RKO (cell line): ENCODE measurements around the gene DHTKD1.

Source experiments
- DNase-seq: peaks from one replicate; pipeline ENCODE4 v3.0.0-alpha.2; 2016; ENCODE audit warnings: low spot score

Gene DHTKD1, protein sequence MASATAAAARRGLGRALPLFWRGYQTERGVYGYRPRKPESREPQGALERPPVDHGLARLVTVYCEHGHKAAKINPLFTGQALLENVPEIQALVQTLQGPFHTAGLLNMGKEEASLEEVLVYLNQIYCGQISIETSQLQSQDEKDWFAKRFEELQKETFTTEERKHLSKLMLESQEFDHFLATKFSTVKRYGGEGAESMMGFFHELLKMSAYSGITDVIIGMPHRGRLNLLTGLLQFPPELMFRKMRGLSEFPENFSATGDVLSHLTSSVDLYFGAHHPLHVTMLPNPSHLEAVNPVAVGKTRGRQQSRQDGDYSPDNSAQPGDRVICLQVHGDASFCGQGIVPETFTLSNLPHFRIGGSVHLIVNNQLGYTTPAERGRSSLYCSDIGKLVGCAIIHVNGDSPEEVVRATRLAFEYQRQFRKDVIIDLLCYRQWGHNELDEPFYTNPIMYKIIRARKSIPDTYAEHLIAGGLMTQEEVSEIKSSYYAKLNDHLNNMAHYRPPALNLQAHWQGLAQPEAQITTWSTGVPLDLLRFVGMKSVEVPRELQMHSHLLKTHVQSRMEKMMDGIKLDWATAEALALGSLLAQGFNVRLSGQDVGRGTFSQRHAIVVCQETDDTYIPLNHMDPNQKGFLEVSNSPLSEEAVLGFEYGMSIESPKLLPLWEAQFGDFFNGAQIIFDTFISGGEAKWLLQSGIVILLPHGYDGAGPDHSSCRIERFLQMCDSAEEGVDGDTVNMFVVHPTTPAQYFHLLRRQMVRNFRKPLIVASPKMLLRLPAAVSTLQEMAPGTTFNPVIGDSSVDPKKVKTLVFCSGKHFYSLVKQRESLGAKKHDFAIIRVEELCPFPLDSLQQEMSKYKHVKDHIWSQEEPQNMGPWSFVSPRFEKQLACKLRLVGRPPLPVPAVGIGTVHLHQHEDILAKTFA

DNA sequence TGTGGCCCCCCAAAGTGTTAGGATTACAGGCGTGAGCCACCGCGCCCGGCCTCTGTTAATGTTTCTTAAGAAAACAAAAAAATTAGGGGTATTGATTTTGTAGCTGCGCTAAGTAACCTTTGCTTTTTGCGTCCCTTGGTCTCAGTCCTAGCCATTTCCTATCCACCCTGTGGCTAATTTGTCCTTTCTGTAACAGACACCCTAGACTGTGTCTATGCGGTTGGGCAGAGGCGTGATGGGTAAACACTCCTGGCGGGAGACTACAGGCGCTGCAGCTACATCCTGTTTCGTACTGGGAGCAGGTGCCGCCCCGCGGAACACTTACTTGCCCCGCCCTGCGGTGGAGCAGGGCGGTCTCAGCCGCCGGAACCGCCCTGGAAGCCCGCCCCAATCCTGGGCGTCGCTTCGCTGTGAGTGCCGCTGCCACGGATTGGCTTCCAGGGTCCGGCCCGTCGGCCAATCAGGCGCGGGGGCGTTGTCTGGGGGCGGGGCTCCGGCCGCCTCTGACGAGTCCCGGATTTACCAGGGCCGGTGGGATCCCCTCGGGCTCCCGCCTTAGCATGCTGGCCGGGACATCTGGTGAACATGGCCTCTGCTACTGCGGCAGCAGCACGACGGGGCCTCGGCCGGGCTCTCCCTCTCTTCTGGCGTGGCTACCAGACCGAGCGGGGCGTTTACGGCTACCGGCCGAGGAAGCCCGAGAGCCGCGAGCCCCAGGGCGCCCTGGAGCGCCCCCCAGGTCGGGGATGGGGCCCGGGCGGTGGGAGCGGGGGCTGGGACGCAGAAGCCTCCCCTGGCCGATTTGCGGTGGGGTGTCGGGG is at the start of gene DHTKD1:
Gene DHTKD1, plus strand, starts transcription at position 506 of the 821 bp plus-strand sequence. Its CDS starts 80 bp downstream, at position 586.
- peak; percentile 100 for DNase-seq

DNA sequence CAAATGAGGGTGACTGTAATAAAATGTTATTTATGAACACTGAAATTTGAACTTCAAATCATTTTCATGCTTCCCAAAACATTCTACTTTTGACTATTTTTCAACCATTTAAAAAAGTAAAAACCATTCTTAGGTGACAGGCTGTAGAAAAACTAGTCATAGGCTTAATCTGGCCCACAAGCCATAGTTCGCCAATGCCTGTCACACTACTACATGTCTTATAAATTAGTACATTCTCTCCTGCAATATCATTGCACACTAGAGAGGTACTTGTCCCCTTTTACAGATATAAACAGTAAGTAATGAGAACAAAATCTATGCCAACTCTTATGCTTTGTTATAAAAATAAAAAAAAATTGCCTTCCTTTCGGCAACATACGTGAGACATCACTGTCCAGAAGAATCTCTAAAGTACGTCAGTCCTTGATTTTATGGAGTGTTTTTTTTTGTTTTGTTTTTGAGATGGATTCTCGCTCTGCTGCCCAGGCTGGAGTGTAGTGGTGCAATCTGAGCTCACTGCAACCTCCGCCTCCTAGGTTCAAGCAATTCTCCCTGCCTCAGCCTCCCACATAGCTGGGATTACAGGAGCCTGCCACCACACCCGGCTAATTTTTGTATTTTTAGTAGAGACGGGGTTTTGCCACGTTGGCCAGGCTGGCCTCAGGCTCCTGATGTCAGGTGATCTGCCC is 49.3 kb upstream of the DHTKD1 start:
- DNase-seq = no peak

DNA sequence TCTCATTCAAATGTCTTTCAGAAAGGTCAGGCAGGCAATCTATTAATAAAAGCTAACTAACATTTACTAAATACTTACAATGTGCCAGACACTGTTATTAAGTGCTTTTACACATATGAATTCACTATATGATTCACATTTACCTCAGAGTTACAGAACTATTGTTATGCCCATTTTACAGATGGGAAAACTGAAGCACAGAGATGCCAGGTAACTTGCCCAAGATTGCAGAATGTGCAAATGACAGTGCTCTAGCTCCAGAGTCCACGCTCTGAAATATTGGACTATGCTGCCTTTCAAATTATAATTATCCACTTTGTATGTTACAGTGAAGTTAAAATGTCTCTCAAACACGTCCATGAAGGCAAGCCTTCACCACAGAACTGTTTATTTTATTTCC is 48.2 kb upstream of the DHTKD1 start:
- no peak for DNase-seq

DNA sequence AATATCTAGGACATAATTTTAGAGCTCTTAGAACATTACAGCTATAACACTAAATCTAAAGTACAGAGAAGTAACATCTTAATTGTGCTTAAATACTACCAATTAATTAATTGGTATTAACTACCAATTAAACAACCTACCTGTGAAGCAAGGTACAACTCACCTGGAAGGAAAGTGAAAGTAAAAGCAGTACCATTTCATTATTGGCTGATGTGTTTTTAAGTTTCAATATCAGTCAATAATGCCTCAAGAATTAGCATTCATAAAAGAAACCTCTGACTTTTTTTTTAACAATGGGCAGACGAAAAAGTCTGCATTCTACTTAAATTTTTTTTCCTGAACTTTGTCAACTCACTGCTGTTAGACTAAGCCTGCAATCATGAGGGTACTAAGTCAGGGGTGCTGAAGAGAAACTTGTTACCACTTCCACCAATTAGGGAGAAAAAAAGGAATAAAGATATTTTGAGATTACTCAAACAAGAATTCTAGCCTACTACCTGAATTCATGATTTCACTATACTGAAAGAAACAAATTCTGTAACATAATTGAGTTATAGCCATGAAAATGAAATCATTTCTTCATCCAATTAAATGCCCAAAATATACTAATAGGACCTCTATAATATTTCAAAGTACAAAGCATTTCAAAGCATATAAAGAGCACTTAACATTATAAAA is 46.0 kb upstream of the DHTKD1 start:
- DNase-seq = no peak

DNA sequence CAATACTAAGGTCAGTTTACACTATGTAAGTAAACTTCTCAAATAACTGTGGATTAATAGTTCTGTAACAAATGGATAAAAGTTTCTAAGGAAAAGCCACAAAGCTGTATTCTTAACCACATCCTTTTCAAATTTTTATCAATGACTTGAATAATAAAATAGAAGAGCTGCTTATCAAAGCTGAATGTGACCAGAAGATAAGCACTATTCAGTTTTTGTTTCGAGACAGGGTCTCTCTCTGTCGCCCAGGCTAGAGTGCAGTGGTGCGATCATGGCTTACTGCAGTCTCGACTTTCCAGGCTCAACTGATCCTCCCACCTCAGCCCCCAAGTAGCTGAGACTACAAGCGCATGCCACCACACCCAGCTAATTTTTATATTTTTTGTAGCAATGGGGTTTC is 43.2 kb upstream of the DHTKD1 start:
- DNase-seq = no peak

DNA sequence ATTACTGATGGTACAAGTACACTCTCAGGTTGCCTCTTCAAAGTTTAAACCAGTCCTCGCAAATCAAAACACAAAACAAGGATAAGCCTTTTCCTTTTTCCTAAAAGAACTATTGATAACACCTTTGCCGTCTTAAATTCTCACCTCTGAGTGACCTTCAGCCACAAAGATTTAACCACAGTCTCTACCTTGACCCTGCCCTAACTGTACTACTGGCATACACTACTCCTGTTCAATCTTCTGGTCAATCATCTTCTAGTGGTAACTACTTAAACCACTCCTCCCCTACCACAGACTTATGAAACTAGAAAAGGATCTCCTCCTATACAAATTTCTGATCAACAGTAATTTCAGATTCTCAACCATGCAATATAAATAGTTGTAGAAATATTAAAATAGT is 41.2 kb upstream of the DHTKD1 start:
- no peak for DNase-seq

DNA sequence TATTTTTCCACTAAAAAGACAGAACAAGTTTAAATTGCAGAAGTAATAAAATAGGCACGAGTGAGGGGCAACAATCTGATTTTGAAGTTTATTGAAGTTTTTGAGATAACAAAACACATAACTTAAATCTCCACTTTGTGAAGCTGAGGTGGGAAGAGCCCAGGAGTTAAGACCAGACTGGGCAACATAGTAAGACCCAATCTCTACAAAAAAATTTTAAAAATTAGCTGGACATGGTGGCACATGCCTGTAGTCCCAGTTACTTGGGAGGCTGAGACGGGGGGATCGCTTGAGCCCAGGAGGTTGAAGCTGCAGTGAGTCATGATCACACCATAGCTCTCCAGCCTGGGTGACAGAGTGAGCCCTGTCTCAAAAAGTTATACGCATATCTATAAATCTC is 37.4 kb upstream of the DHTKD1 start:
- no peak for DNase-seq

DNA sequence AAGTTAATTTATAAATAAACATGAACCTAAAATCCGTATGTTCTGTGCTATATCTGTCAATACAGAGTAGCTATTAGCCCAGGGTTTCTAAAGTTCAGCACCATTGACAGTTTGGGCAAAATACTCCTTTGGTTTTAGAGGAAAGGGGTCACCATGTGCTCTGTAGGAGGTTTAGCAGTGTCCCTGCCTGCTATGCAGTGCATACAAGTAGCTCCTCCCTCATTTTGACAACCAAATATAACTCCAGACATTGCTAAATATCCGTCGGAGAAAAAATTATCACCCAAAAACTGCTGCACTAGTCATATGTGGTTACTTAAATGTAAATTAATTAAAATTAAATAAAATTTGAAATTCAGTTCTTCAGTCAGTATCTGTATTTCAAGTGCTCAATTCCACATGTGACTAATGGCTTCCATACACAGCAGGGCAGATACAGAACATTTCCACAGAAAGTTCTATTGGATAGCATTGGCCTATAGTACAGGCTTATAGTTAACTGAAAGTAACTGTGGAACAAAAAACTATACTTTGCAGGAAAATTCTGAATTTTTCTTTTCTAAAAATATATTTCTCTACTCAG is 32.6 kb upstream of the DHTKD1 start:
- no peak for DNase-seq

DNA sequence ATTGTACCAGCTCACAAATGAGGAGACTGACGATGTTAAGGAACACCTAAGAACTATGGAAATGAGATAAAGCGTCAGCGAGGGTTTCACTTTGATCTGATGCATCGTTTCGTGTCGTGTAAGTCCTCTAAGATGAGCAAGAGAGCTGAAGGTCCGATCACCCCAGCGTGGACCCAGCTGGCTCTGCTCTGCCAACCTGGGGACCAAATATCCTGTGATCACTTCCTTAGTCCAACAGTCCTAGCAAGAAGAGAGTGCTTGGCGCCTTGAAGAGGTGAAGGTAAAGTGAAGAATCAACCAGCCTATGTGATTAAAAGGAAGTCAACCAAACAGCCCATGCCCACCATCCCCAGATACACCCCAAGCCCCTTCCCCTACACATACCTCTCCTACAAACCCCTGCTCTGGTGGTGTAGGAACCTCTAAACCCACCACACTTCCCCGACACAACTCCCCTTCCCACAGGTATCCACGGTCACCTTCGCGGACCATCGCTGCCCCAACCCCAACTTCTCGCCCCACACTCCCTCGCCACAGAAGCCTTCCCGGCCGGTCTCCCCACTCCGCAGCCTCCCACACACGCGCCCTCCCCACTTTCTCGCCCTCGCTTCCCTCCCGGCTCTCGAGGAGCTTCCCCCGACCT is 26.9 kb upstream of the DHTKD1 start:
- DNase-seq = peak; percentile 87

DNA sequence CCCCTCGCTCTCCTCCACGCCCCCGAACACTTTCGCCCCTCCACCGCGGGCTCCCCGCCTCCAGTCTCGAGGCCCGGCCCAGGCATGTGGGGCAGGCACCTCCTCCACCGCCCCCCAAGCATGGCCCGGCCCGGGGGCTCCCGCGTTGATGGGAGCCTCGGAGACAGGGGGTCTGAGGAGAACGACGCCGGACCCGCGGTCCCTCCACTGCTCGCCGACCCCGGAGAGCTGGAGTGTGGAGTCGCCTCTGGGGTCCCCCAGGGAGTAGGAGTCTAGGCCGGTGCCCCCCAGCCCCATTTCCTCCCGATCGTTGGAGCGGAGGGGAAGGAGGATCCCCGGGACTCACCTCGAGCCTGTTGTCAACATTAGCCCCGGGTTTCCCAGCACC is 26.4 kb upstream of the DHTKD1 start:
- DNase-seq = peak; percentile 26

DNA sequence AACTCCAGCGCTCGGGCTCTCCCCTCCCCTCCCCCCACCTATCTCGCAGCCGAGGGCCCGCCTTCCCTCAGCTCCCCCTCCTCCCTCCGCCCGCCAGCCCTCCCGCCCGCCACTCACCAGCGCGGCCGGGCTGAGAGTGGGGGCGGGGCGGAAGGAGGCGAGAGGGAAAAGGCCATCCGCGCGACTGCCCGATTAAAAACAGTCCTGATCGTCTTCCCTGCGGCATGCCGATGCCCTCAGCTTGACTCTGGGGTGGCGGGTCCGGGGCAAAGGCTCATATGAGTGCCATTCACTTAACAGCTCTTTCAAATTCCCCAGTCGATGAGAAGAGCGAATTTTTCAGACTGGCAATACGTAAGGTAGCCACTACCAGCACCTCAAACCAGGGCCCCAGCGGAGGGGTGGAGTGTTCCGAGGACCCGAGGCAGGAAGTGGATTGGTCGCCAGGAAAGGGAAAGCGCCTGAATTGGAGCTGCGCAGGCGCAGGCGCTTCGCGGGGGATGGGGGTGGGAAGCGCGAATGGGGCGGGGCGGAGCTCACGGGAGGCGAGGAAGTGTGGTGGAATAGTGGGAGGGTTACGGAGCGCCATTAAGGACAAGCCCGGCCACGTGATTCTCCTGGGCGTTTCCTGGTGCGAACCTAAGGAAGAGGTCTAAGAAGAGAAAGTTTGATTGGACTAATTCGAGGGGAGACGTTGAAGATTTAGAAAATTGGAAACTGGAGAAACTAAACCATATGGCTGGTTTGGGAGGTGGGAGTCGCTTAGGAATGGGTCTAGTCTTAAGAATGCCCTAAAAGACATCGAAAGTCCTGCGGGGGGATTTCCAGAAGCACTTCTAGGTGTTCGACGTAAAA is 25.7 kb upstream of the DHTKD1 start, which contains the start of gene UPF2:
Gene UPF2, minus strand, starts transcription at position 13 of the 855 bp plus-strand sequence. CDS start 7,386 bp downstream, outside the sequence.
- peak; percentile 99 for DNase-seq

DNA sequence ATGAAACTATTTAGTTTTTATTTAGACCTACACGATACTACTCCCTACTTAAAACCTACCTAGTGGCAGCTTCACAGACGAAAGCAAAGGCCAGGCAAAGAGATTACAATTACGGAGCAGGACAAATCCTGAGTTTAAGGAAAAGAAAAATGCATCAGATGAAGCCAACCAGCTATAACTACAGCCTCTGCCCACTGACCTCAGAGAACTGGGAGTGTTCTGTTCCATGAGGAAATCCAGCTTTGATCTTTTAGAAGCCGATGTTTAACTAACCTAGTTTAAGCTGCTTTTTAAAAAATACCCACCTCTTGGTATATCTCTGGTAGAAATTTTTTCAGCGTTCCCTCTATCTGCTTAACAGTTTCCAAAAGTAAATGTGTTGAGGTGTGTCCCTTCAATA is 23.2 kb upstream of the DHTKD1 start:
- no peak for DNase-seq

DNA sequence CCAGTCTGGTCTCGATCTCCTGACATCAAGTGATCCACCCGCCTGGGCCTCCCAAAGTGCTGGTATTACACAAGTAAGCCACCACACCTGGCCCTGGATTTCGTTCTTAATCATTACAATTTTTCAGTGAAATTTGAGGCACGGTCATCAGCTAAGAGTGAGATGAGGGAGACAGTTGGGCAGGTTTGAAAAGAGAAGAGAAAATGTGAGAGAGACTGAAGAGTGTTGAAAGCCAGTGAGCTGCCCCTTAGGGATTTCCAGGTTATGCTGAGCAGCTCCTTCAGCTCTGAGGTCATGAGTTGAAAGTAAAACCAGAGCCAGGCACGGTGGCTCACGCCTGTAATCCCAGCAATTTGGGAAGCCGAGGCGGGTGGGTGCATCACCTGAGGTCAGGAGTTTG is 20.2 kb upstream of the DHTKD1 start:
- no peak for DNase-seq

DNA sequence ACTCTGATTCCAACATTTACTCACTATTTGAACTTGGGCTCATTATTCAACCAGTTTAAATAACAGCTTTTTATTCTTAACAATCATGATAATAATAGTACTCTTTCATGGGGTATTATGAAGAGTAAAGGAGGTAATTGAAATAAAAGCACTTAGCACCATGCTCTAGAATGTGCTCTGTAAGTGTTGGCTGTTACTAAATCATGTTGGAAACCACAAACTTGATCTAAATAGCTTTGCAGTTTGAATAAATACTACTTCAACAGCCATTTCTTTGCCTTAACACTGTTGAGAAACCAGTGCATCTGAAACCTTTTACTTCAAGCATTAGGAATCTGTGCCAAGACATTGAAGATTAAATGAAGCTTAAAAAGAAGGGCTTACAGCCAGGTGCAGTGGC is 18.2 kb upstream of the DHTKD1 start:
- DNase-seq = no peak

DNA sequence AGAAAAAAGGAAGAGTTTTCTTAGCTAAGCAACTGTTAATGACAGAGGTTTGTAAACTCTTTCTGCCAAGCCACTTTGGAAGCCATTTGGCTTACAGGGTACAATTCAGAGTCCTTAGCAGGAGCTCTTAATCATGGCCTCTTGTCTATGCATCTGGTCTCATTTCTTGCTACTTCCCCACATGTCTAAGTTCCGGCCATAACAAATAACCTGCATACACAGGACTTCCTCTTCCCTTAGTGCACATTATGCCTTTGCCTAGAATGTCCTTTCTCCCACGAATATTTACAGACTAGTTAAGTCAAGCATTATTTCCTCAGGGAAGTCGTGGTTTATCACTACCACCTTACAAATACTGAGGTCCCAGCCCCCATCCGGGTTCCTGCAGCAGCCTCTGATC is 17.5 kb upstream of the DHTKD1 start:
- no peak for DNase-seq

DNA sequence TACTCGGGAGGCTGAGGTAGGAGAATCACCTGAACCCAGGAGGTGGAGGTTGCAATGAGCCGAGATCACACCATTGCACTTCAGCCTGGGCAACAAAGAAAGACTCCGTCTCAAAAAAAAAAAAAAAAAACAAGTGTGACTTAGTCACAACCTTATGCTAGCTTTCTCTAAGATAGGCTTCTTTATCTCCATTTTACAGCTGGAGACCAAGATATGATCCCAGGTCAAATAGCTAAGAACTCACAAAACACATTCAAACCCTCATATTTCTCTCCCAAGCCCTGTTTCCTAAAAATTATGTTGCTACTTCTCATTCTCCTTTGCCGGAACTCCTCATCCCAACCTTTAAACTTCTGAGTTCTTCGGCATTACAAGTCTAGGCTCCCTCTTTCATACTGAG is 13.0 kb upstream of the DHTKD1 start:
- no peak for DNase-seq

DNA sequence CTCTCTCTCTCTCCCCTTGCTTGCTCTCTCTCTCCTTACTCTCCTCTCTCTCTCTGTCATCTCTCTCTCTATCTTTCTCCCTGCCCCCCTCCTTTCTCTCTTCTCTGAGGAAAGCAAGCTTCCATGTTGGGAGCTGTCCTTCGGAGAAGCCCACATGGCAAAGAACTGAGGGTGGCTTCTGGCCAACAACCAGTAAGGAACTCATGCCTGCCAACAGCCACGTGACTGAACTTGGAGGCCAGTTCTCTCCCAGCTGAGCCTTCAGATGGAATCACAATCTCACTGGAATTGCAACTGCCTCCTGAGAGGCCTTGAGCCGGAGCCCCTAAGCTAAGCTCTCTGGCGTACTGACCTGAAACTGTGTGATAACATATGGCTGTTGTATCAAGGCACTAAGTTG is 12.0 kb upstream of the DHTKD1 start:
- no peak for DNase-seq

DNA sequence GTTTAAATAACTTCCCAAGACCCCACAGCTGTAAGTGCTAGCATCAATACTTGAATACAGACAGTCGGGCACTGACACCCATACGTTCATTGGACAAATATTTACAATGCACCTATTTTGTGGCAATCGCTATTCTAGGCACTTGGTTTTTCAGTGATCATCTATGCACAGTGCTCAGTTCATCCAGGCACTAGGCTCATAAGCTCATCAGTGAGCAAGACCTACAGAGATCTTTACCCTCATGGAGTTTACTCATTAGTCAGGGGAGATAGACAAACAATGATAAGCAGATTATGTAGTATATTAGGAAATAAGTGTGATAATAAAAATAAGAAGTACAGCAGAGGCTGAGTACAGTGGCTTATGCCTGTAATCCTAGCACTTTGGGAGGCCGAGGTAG is 7.6 kb upstream of the DHTKD1 start:
- no peak for DNase-seq
